Measurements from ENCODE around the gene GSTM3.
"Not testable (repeated sequence)": the region's sequence is repeated elsewhere in the genome, so short reads cannot be mapped to it uniquely, and the experiment has no call there.

Gene GSTM3

GRCh38 chr1:109691759-109692158 is 49.1 kb downstream of the GSTM3 start:
- no peak for TF ChIP-seq CTCF (IDR thresholded peaks at IDR 0.05; ENCODE audit: low read depth, low read length)
- no peak overlapping the region for H3K4me3 ChIP-seq (ENCODE audit: low read depth, low read length)

GRCh38 chr1:109689844-109690405 is 50.9 kb downstream of the GSTM3 start:
- H3K4me3 ChIP-seq (ENCODE audit: low read depth, low read length): no peak overlapping the region
- no peak for TF ChIP-seq CTCF (IDR thresholded peaks at IDR 0.05; ENCODE audit: low read depth, low read length)

- peak within 1 kb of the TSS; percentile 59 for H3K4me3 ChIP-seq (ENCODE audit: low read depth, low read length)
- TF ChIP-seq CTCF (IDR thresholded peaks at IDR 0.05; ENCODE audit: low read depth, low read length): no peak
Observed at GRCh38 chr1:109687641-109688499, 53.0 kb downstream of the GSTM3 start, which contains the start of gene GSTM1. Gene GSTM1 (plus strand): TSS chr1:109687817. CDS start chr1:109687874, 57 bp downstream.

GRCh38 chr1:109687109-109687508 is 53.7 kb downstream of the GSTM3 start:
- not testable (repeated sequence) for H3K4me3 ChIP-seq (ENCODE audit: low read depth, low read length)

- H3K4me3 ChIP-seq (ENCODE audit: low read depth, low read length): not testable (repeated sequence)
Observed at GRCh38 chr1:109685890-109686289, 54.9 kb downstream of the GSTM3 start.

- H3K4me3 ChIP-seq (ENCODE audit: low read depth, low read length): not testable (repeated sequence)
Observed at GRCh38 chr1:109685399-109685798, 55.4 kb downstream of the GSTM3 start.

- not testable (repeated sequence) for H3K4me3 ChIP-seq (ENCODE audit: low read depth, low read length)
Observed at GRCh38 chr1:109684777-109685176, 56.1 kb downstream of the GSTM3 start.

All from WI38 (cell line).